Caki2 (cell line): ENCODE measurements around the gene HLA-F. TPM values are rescaled to one million over a fixed set of nuclear protein-coding genes. Genes with fewer than 3 reads are reported as not detected.
A peak's percentile ranks its signal among the peaks of the same experiment; 100 is the strongest.

Experiments
- DNase-seq: peaks from one replicate; pipeline ENCODE4 v3.0.0-alpha.2; 2015; ENCODE audit warnings: low read depth
- in situ Hi-C: cut with HindIII; loops from 2 replicates; pipeline ENCODE4 v1.10.0; 2016; ENCODE audit warnings: low sequenced_read_pairs, low pct_unique_long_range_greater_than_20kb, mixed read lengths
- total RNA-seq: library from RNA; depleted of rRNA; stranded (reverse); fragments of >200 nt; shearing (Covaris generic); gene quantifications from 2 replicates; pipeline ENCODE4 v1.2.3, GENCODE V29; 2014; ENCODE audit warnings: low replicate concordance

The HLA-F gene
- total RNA-seq, 1 experiment from 2014 or later, result 59.2 TPM

GRCh38 chr6:29739136-29739881, 16.1 kb downstream of the HLA-F start:
- DNase-seq, result no peak
- in situ Hi-C loops, result no loop called here

GRCh38 chr6:29739882-29740261, 16.6 kb downstream of the HLA-F start:
- no peak for DNase-seq
- in situ Hi-C loops, result no loop called here

DNA sequence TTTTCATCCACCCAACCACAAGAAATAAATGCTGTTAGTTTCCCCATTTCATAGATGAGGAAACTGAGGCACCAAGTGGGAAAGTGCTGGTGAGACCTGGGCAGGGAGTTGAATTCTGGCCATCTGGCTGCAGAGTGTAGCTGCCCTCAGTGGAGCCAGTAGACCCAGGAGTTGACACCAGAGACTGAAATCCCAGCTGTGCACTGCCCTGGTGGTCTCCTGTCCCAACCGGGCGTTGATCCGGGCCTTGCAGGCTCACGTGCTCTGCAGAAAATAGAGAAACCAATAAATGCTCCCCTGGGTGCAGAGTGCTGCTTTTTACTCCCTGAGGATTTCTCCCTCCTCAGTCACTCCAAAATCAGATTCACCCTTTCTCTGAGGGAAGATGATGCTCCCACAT, 18.4 kb downstream of the HLA-F start:
- in situ Hi-C loops, result no loop called here

GRCh38 chr6:29742127-29742526, 18.9 kb downstream of the HLA-F start:
- DNase-seq, result no peak
- in situ Hi-C loops, result no loop called here

More for the DNA sequence above, 18.4 kb downstream of the HLA-F start:
- DNase-seq, result no peak

- in situ Hi-C loops, result no loop called here
Measured at GRCh38 chr6:29743025-29743424, 19.8 kb downstream of the HLA-F start.

GRCh38 chr6:29743568-29743967, 20.3 kb downstream of the HLA-F start:
- DNase-seq, result no peak
- in situ Hi-C loops, result no loop called here

More at GRCh38 chr6:29743025-29743424, 19.8 kb downstream of the HLA-F start:
- DNase-seq, result no peak

DNA sequence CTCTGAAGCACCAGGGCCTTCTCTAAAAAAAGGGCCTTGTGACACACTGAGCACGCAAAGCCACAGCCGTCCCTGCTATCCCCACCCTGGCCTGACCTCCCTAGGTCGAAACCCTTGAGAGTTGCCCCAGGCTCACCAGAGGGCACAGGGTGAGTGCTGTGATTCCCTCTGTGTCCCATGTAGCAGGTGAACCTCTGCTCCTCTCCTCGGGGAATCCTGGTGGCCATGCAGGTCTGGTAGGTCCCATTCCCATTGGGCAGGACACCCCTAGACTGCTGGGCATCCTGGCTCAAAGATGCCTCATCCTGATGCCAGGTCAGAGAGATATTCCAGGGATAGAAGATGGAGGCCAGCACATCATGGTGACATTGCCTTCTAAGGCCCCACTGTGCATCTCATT, 20.9 kb downstream of the HLA-F start:
- in situ Hi-C loops, result no loop called here
- DNase-seq, result no peak

DNA sequence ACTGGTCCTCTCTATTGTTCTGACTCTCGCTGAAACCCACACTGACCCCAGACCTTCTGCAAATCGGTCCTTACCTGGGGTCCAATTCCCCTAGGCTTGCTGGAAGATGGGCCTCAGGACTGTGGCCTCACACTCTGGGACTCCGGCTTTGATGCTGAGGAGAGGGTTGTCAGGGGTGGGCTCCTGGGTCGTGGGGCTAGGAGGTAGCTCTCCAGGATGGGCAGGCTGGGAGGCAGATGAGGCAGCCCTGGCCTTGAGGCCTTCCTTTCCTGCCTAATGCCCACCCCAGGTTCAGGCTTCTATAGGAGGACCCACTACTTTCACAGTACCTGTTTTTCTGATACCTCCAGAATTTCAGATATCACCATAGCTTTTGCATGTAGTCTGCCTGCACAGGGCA, 21.4 kb downstream of the HLA-F start:
- in situ Hi-C loops, result no loop called here
- no peak for DNase-seq

DNA sequence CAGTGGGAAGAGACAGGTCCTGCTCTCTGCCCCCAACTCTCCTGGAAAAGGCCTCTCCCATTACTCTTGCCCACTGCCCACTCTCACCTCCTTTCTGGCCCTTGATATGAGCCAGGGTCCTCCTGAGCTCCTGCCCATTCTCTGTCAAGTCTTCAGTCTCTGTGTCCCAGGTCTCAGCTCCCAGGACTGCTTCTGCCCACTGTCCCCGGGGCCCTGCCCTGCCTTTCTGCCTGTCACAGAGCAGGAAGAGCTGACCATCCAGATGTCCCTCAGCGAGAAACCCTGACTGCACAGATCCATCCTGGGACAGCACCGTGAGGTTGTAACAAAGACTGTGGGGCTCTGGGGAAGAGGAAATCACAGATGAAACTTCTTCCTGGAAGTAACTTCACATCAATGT, 22.2 kb downstream of the HLA-F start:
- no peak for DNase-seq
- in situ Hi-C loops, result no loop called here

- in situ Hi-C loops, result no loop called here
- no peak for DNase-seq
Measured at GRCh38 chr6:29745855-29746449, 22.7 kb downstream of the HLA-F start.

- no peak for DNase-seq
- in situ Hi-C loops, result no loop called here
Measured at GRCh38 chr6:29746846-29747687, 23.8 kb downstream of the HLA-F start.

- DNase-seq, result no peak
- in situ Hi-C loops, result no loop called here
Measured at GRCh38 chr6:29747688-29748250, 24.5 kb downstream of the HLA-F start.

- in situ Hi-C loops, result no loop called here
- DNase-seq, result peak; percentile 87
Measured at GRCh38 chr6:29748391-29749307, 25.4 kb downstream of the HLA-F start.

DNA sequence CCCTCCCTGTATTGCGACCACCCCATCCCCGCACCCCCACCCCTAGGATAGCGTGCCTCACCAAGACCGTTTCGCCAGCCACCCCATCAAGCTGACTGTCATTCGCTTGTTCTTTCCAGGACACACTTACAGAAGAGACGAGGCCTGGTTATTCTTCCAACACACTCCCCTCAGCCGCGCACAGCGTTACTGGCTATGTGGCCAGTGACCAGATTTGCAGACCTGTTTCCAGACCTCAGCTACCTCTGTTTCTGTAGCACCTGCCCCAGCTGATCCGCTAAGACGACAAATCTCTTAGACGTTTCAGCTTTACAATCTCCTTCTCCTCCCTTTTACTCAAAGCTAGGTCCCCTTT, 26.1 kb downstream of the HLA-F start:
- in situ Hi-C loops, result no loop called here

GRCh38 chr6:29749668-29750067, 26.4 kb downstream of the HLA-F start:
- no peak for DNase-seq
- in situ Hi-C loops, result no loop called here

More for the DNA sequence above, 26.1 kb downstream of the HLA-F start:
- no peak for DNase-seq

DNA sequence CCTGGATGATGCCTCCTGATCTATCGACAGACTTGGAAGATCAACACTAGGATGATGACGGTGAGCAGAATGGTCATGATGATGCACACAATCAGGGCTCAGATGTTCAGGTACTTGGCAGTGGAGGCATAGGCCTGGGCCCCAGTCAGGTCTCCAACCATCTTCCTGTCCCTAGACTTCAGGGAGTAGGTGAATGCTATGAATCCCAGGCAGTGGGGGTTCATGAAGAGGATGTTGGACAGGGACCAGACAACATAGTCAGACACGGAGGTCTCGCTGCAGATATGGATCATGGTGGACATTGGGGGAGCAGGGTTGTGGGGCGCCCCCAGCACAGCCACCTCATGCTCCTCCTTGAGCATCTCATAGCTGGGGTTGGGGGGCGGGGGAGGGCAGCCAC, 27.5 kb downstream of the HLA-F start:
- no peak for DNase-seq
- in situ Hi-C loops, result no loop called here

DNA sequence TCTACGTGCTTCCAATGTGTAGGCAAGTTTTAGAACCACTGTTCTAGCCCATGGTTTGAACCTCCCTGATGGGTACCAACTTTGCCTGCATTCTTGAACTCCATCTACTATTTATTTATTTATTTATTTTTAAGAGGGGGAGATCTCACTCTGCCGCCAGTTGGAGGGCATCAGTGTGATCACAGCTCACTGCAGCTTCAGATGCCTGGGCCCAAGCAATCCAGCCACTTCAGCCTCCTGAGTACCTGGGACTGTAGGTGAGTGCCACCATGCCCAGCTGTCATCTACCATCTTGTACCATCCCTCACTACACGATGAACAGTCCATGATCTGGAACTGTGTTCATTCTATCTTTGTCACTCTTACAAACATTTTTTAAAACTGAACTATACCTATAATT, 28.2 kb downstream of the HLA-F start:
- DNase-seq, result no peak
- in situ Hi-C loops, result no loop called here
